HepG2 (cell line): ENCODE measurements around the gene KCND3.

Source experiments
- POLR2A ChIP-seq, 2 experiments: IDR thresholded peaks; 2 replicates each; pipeline ENCODE4 v1.6.1; 2011; ENCODE audit warnings: low read depth in 2 of 2, low read length in 2 of 2, mild to moderate bottlenecking in 1 of 2, moderate library complexity in 1 of 2; ENCODE audit not compliant: insufficient read depth in 1 of 2
- TAF1 ChIP-seq: sonication (generic); formaldehyde crosslinking; IDR thresholded peaks from 2 replicates; pipeline ENCODE4 v1.4.0; 2020; ENCODE audit warnings: missing genetic modification reagents
- TF ChIP-seq, protein P1 (sequence below): sonication (generic); formaldehyde crosslinking; IDR thresholded peaks from 2 replicates; pipeline ENCODE4 v1.9.0; 2022; ENCODE audit warnings: low read depth, missing genetic modification reagents
- TF ChIP-seq, protein P2 (sequence below): IDR thresholded peaks from 2 replicates; pipeline ENCODE4 v1.6.1; 2012; ENCODE audit warnings: inconsistent platforms
- TF ChIP-seq, protein P3 (sequence below): sonication (generic); formaldehyde crosslinking; IDR thresholded peaks from 2 replicates; pipeline ENCODE4 v1.5.1; 2020; ENCODE audit warnings: mild to moderate bottlenecking, missing genetic modification reagents
- TF ChIP-seq, protein P4 (sequence below): sonication (generic); formaldehyde crosslinking; IDR thresholded peaks from 2 replicates; pipeline ENCODE4 v1.5.1; 2020; ENCODE audit warnings: mild to moderate bottlenecking, missing genetic modification reagents, moderate library complexity

DNA sequence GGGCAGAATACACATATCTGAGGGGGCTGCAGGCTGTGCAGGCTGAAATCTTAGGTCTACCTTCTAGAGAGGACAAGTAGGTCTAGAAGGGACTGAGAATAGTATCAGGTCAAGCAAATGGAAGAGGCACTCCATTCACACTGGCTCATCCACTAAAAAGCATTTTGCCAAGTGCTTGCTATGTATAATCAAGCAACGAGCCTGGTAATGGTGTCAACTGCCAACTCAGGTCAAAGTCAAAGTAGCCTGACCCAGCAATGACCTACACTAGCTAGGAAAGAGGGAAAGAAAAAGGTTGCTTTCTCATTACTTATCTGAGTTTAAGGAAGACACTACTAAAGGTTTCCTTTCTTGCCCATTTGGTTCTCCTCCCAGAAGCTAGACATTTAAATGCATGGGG lies 10.8 kb downstream of the KCND3 start:
- TF ChIP-seq TAF1 (no peak), POLR2A (IDR thresholded peaks at IDR 0.05; ENCODE audit: insufficient read depth in 1 of 2, low read depth in 2 of 2, low read length in 2 of 2) (no peak)
- TF ChIP-seq, protein P1, sequence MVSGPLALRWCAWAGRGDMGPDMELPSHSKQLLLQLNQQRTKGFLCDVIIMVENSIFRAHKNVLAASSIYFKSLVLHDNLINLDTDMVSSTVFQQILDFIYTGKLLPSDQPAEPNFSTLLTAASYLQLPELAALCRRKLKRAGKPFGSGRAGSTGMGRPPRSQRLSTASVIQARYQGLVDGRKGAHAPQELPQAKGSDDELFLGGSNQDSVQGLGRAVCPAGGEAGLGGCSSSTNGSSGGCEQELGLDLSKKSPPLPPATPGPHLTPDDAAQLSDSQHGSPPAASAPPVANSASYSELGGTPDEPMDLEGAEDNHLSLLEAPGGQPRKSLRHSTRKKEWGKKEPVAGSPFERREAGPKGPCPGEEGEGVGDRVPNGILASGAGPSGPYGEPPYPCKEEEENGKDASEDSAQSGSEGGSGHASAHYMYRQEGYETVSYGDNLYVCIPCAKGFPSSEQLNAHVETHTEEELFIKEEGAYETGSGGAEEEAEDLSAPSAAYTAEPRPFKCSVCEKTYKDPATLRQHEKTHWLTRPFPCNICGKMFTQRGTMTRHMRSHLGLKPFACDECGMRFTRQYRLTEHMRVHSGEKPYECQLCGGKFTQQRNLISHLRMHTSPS (CRISPR knock-in tag), result no peak
- TF ChIP-seq, protein P2, sequence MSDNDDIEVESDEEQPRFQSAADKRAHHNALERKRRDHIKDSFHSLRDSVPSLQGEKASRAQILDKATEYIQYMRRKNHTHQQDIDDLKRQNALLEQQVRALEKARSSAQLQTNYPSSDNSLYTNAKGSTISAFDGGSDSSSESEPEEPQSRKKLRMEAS, result no peak
- TF ChIP-seq, protein P3, sequence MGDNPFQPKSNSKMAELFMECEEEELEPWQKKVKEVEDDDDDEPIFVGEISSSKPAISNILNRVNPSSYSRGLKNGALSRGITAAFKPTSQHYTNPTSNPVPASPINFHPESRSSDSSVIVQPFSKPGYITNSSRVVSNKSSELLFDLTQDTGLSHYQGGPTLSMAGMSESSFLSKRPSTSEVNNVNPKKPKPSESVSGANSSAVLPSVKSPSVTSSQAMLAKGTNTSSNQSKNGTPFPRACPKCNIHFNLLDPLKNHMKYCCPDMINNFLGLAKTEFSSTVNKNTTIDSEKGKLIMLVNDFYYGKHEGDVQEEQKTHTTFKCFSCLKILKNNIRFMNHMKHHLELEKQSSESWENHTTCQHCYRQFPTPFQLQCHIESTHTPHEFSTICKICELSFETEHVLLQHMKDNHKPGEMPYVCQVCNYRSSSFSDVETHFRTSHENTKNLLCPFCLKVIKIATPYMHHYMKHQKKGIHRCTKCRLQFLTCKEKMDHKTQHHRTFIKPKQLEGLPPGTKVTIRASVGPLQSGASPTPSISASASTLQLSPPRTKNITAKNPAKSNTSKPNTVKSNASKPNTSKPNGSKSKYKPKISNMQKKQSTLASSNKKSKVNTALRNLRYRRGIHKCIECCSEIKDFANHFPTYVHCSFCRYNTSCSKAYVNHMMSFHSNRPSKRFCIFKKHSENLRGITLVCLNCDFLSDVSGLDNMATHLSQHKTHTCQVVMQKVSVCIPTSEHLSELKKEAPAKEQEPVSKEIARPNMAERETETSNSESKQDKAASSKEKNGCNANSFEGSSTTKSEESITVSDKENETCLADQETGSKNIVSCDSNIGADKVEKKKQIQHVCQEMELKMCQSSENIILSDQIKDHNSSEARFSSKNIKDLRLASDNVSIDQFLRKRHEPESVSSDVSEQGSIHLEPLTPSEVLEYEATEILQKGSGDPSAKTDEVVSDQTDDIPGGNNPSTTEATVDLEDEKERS (CRISPR knock-in tag), result no peak
- TF ChIP-seq, protein P4, sequence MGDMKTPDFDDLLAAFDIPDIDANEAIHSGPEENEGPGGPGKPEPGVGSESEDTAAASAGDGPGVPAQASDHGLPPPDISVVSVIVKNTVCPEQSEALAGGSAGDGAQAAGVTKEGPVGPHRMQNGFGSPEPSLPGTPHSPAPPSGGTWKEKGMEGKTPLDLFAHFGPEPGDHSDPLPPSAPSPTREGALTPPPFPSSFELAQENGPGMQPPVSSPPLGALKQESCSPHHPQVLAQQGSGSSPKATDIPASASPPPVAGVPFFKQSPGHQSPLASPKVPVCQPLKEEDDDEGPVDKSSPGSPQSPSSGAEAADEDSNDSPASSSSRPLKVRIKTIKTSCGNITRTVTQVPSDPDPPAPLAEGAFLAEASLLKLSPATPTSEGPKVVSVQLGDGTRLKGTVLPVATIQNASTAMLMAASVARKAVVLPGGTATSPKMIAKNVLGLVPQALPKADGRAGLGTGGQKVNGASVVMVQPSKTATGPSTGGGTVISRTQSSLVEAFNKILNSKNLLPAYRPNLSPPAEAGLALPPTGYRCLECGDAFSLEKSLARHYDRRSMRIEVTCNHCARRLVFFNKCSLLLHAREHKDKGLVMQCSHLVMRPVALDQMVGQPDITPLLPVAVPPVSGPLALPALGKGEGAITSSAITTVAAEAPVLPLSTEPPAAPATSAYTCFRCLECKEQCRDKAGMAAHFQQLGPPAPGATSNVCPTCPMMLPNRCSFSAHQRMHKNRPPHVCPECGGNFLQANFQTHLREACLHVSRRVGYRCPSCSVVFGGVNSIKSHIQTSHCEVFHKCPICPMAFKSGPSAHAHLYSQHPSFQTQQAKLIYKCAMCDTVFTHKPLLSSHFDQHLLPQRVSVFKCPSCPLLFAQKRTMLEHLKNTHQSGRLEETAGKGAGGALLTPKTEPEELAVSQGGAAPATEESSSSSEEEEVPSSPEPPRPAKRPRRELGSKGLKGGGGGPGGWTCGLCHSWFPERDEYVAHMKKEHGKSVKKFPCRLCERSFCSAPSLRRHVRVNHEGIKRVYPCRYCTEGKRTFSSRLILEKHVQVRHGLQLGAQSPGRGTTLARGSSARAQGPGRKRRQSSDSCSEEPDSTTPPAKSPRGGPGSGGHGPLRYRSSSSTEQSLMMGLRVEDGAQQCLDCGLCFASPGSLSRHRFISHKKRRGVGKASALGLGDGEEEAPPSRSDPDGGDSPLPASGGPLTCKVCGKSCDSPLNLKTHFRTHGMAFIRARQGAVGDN (CRISPR knock-in tag), result no peak
